GM18507 (cell line): Measurements from ENCODE around the gene POU2F1.
A peak's percentile ranks its signal among the peaks of the same experiment; 100 is the strongest.
"Not testable (repeated sequence)": the region's sequence is repeated elsewhere in the genome, so short reads cannot be mapped to it uniquely, and the experiment has no call there.

Source experiments
- DNase-seq: peaks from one replicate; pipeline ENCODE4 v3.0.0; 2011; ENCODE audit warnings: low read depth; ENCODE audit not compliant: insufficient read length; ENCODE audit errors: extremely low spot score
- FAIRE-seq: peaks from 2 replicates; lab custom pipeline; 2011; peaks lifted over from hg19 to GRCh38; lab: Jason Lieb, UNC

POU2F1 gene

DNA sequence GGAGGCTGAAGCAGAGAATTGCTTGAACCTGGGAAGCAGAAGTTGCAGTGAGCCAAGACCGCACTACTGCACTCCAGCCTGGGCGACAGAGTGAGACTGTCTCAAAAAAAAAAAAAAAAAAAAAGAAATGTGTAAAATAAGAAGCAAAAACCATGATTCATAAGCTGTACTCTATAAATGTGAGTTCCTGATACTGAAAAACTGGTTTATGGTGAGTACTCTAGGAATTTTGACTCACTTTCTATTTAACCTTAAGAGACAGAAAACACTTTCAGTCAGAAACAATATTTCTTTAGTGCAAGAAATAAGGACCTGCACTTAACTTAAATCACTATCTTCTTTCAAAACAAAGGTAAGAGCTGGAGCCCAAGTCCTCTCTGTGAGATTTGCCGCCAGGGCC, 19.9 kb upstream of the POU2F1 start:
- DNase-seq (no peak), FAIRE-seq (no peak)

DNA sequence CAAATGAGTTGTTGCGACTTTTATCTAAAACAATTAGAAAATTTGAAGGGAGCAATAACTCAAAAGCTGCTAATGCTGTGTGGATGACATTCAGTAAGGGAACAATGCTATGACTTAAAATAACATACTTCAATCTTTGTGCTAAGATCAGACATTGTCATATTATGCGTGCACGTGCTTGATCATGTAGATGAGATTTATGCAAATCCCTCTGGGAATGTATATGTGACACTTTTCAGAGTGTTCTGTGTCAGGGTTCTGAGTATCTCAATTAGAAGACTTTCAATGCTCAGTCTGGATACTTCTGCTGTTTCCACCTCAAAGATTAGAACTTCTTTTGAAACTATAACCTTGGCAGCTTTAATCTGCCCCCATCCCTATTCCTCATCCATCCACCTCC, 18.6 kb upstream of the POU2F1 start:
- FAIRE-seq = no peak
- no peak for DNase-seq

DNA sequence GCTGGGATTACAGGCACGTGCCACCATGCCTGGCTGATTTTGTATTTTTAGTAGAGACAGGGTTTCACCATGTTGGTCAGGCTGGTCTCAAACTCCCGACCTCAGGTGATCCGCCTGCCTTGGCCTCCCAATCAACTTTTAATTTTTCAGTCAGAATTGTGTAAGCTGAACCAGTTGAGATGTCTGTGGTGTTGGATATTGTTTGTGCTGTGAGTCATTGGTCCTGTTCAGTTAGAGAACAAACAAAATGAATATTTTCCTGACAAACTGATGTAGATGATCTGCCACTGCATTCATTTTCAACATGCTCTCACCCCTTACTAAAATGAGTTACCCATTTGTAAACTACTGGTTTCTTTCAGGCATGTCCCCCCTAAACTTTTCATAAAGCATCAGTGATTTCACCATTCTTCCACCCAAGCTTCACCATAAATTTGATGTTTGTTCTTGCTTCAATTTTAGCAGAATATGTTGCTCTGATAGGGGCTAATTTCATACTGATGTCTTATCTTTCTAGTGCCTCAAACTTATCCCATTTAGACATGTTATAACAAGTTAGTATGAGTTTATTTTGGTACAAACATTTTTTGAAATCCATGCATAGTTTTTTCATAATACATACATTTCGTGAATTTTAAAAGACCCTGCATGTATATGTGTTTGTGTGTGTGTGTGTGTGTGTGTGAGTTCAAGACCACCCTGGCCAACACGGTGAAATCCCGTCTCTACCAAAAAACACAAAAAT, 15.2 kb upstream of the POU2F1 start:
- DNase-seq, FAIRE-seq: not testable (repeated sequence)

DNA sequence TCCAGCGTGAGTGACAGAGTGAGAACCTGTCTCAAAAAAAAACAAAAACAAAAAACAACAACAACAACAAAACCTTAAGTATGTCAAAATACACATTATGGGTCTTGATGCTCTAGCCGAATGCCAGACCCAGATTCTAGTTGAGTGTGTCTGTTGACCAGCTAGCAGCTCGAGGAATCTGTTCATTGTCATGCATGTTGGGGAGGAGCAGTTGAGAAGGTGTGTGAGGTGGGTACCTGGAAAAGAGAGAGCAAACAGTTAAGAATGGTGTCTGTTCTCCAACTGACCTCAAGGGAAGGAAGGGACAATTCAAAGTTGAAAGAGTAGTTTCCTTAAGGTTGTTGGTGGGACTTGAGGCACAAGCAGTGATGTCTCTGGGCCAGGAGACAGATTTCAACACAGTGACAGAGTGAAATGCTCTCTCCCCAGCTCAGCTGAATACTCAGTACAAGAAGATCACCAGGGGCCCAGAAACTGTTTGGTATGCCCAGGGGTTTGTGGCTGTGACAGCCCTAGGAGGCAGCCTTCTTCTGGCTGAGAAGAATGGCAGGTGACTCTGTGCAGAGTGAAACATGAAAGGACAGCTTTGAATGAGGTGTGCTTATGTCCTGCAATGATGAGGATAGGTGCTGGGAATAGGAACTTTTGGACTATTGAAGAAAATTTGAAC, 14.4 kb upstream of the POU2F1 start:
- DNase-seq = no peak
- FAIRE-seq = no peak

DNA sequence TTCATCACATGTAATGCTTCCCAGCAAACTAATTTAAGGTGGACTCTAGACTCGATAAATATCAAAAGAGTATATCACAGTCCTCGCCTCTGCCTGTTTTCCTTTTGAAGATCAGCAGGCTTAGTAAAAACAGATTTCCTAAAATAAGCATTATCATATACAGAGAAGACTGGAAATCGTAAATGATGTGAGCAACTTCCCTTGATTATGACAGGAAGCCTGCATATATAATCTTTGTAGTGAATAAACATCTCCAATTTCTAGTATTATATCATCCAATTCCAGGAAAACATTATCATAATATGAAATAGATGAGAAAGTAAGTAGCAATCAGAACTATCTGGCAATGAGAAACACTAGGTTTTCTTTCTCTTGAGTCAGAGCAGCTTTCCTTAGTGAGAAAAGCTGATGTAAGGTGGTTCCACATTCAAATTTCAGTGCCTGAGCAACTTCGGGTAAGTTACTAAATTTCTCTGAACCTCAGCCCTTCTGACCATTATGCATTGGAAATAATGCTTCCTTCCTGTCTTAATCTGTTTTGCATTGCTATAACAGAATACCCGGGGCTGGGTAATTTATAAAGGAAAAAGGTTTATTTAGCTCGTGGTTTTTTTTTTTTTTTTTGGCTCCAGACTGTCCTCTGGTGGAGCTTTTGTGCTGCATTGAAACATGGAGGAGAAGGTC, 12.6 kb upstream of the POU2F1 start:
- DNase-seq (no peak), FAIRE-seq (no peak)

- FAIRE-seq = no peak
Measured at GRCh38 chr1:167208624-167208976, 12.1 kb upstream of the POU2F1 start.

DNA sequence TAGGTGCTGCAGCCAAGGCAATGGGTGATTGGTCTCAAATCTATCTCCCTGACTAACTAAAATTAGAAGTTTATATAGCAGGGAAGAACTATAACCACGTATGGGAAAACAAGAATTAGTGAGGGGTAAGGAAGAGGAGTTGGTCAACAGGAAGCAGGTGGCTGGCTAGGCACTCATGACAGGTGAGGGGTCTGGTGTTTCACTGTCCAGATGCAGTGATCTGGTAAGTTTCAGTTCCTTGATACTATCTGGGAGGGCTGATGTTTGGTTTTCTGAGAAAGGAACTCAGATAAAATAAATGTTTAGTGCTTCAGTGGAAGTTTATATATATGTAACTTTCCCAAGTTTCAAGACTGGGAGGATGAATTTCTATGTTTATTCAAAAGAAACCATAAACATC, 11.6 kb upstream of the POU2F1 start:
- no peak for FAIRE-seq
- no peak for DNase-seq

More at GRCh38 chr1:167208624-167208976, 12.1 kb upstream of the POU2F1 start:
- no peak for DNase-seq

- FAIRE-seq (no peak), DNase-seq (no peak)
Measured at GRCh38 chr1:167210966-167211674, 9.6 kb upstream of the POU2F1 start.

- FAIRE-seq = no peak
Measured at GRCh38 chr1:167212025-167212424, 8.7 kb upstream of the POU2F1 start.

DNA sequence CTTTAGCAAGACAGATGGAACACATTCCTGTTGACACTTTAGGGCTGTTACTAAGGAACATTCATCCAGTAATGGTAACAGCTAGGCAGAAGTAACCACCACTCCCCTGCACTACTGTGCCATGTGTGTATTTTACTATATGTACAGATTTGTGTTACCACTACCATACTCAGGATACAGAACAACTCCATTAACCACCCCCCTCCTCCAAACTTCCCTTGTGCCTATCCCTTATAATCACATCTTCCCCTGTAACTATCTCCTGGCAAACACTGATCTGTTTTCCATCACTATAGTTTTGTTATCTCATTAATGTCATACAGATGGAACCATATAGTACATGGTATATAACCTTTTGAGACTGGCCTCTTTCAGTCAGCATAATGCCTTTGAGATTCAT, 3.9 kb upstream of the POU2F1 start:
- no peak for DNase-seq
- no peak for FAIRE-seq

More at GRCh38 chr1:167212025-167212424, 8.7 kb upstream of the POU2F1 start:
- no peak for DNase-seq

DNA sequence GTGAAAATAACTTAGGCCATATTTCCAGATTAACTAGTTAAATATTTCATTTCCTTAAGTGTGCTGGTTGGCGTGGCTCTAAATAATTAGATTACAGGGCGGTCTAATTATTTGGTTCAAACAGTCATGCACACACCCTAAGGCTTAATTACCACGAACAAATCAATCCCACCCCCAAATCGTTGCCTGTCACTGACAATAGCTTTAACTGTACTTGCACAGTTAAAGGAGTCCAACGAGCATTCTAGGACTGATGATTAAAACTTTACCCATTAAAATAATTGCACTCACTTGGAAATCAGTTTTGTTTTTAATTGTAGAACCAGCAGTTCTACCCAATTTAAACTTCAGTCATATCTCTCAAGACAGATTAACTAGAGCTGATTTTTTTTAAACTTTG, 1.5 kb upstream of the POU2F1 start:
- DNase-seq (no peak), FAIRE-seq (peak; percentile 18)

DNA sequence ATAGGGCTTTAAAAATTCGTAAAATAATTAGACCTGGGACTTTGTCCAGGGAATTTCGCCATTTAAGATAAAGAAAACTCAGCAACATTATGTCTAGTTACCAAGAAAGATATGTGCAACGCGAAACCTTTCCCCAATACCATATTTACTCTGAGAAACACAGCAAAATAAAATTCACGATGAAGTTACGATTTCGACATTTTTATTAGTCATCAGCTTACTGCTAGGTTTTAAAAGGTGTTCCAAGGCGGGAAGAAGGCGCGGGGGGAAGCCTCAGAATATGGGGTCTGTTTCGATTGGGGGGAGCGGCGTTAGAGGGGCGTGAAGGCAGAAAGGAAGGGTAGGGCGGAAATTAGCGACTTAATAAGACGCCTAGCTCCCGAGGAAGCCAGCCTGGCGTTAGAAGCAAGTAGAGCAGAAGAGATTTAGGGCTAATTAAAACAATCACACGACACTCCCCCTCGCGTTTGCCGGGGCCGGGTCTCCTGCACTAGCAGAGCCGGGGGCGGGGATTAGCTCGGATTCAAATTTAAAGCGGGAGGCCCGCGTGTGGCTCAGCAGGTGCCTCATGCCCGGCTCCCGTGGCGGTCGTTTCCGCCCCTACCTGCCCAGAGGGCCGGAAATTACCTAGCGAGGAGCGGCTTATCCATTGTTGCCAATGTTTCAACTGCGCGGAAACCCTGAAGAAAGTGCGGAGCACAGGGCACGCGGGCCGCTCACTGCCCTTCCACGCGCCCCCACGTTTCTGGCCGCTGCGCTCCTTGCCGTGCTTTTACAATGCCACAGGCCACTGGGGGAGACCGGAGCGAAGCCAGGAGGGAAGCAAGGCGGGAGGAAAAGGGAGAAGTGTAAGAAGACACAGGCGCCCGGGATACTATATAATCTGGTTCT, 795 bp upstream of the POU2F1 start:
- DNase-seq (peak; percentile 43), FAIRE-seq (no peak)

GRCh38 chr1:167221126-167221737, 546 bp downstream of the POU2F1 start:
- FAIRE-seq (no peak), DNase-seq (no peak)

DNA sequence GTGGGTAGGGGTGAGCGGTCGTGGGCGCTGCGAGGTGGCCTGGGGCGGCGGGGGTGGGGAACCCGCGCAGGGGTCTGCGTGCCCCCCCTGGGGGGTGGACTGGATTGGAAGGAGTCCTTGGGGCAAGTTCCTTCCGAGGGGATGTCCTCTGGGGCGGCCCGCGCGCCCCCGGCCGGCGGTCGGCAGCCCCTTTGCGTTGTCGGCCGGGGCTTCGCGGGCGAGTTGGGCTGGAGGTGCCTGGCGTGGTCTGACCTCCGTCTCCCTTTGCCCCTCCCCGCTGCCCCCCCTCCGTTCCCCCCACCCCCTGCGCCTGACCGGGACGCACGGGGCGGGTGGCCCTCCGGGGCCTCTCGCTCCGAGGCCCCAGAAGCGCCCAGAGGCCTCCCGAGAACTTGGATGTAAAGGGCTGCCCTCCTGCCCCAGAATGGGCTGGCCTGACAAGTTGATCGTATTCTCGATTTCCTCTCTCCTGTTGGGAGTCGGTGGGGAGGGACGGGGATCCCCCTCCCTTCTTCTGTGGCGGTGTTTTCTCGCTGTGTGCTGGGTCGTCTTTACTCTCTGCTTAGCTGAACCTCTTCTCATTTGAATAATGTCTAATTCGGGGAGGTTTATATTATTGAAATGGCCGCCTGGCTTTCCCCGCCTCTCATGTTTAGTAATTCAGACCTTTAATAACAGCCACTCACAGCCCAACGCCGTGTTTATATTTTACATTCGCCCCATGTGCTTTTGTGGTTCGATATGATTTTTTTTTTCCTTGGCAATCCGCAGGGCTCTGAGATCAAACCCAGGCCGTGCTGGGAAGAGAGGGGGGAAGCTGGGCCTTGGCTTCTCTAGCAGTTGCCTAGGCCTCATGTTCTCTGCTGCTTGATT, 1.3 kb downstream of the POU2F1 start:
- FAIRE-seq = peak; percentile 96
- DNase-seq = peak; percentile 11

- FAIRE-seq = no peak
- no peak for DNase-seq
Measured at GRCh38 chr1:167223144-167224103, 2.7 kb downstream of the POU2F1 start.

GRCh38 chr1:167224734-167225235, 4.1 kb downstream of the POU2F1 start:
- peak; percentile 18 for FAIRE-seq
- not testable (repeated sequence) for DNase-seq

GRCh38 chr1:167225920-167226319, 5.2 kb downstream of the POU2F1 start:
- no peak for FAIRE-seq

More at GRCh38 chr1:167225920-167226319, 5.2 kb downstream of the POU2F1 start:
- no peak for DNase-seq
